Upper lobe of right lung (tissue), 1 donor: Measurements from ENCODE around the gene TLE1. TPM values are rescaled to one million over a fixed set of nuclear protein-coding genes. Genes with fewer than 3 reads are reported as not detected.

Experiments
- ATAC-seq: fragments of 200-7000 bp; cut with Tn5 transposase; one replicate; pipeline ENCODE4 v1.9.1; 2020; ENCODE audit warnings: mild to moderate bottlenecking, moderate library complexity
- DNase-seq: peaks from one replicate; pipeline ENCODE4 v3.0.0-alpha.2; 2020
- H3K27ac ChIP-seq: fragments of 200-600 bp; one replicate; pipeline ENCODE4 v1.8.0; 2022
- H3K27me3 ChIP-seq: fragments of 200-600 bp; one replicate; pipeline ENCODE4 v1.8.0; 2022; ENCODE audit warnings: mild to moderate bottlenecking
- H3K36me3 ChIP-seq: fragments of 200-600 bp; one replicate; pipeline ENCODE4 v1.8.0; 2022
- H3K4me1 ChIP-seq: fragments of 200-600 bp; one replicate; pipeline ENCODE4 v1.8.0; 2022
- H3K4me3 ChIP-seq: fragments of 200-600 bp; one replicate; pipeline ENCODE4 v1.8.0; 2022; ENCODE audit warnings: mild to moderate bottlenecking
- H3K9me3 ChIP-seq: fragments of 200-600 bp; one replicate; pipeline ENCODE4 v1.8.0; 2022
- CTCF ChIP-seq: fragments of 200-600 bp; IDR thresholded peaks from one replicate; pipeline ENCODE4 v1.8.0; 2022; ENCODE audit warnings: antibody characterized with exemption
- intact Hi-C: fragments of 100-400 bp; cut with DNase I; formaldehyde crosslinking; loops from one replicate; pipeline ENCODE4 v1.11.0; 2022
- total RNA-seq: library from RNA; stranded (reverse); fragmentation: NEBNext Ultra II Directional; extraction: Animal tissue kit (Norgen Biotek cat#: 25700); gene quantifications from one replicate; pipeline ENCODE4 v1.2.1, GENCODE V29; 2021
- donor health status: DM: no; HTN: yes; CAD: no; lungs with severe emphysema.

TLE1 gene
- total RNA-seq, 1 donor from 2014 or later: 19.2 TPM

- Histone ChIP-seq H3K36me3 (peaks cover 9% of the 10 kb centered on the region), H3K27ac (no peak overlapping the region), H3K4me3 (no peak overlapping the region), H3K9me3 (no peaks in the 10 kb centered on the region), H3K4me1 (no peaks in the 10 kb centered on the region), H3K27me3 (no peaks in the 10 kb centered on the region)
- no peak for TF ChIP-seq CTCF
- DNase-seq (no peak), ATAC-seq (no peak)
- intact Hi-C loops: no loop called here
Measured at GRCh38 chr9:81628897-81629296, 60.5 kb downstream of the TLE1 start.

- Histone ChIP-seq H3K9me3 (no peaks in the 10 kb centered on the region), H3K4me3 (no peak overlapping the region), H3K27me3 (no peaks in the 10 kb centered on the region), H3K36me3 (peaks cover 4% of the 10 kb centered on the region), H3K4me1 (no peaks in the 10 kb centered on the region), H3K27ac (no peak overlapping the region)
- TF ChIP-seq CTCF: no peak
- ATAC-seq (no peak), DNase-seq (no peak)
- intact Hi-C loops: no loop called here
Measured at GRCh38 chr9:81627481-81627880, 61.9 kb downstream of the TLE1 start.

GRCh38 chr9:81626511-81626910 is 62.8 kb downstream of the TLE1 start:
- ATAC-seq: no peak
- TF ChIP-seq CTCF: no peak
- intact Hi-C loops: no loop called here

GRCh38 chr9:81625969-81626368 is 63.4 kb downstream of the TLE1 start:
- H3K27me3 ChIP-seq: no peaks in the 10 kb centered on the region
- TF ChIP-seq CTCF: no peak
- DNase-seq (no peak), ATAC-seq (no peak)
- H3K9me3 ChIP-seq: no peaks in the 10 kb centered on the region
- intact Hi-C loops: no loop called here
- H3K4me3 ChIP-seq: no peak overlapping the region
- no peak overlapping the region for H3K27ac ChIP-seq
- H3K4me1 ChIP-seq: no peaks in the 10 kb centered on the region
- H3K36me3 ChIP-seq: no peaks in the 10 kb centered on the region

More at GRCh38 chr9:81626511-81626910, 62.8 kb downstream of the TLE1 start:
- H3K4me1 ChIP-seq: no peaks in the 10 kb centered on the region
- no peak for DNase-seq
- H3K4me3 ChIP-seq: no peak overlapping the region
- H3K36me3 ChIP-seq: no peaks in the 10 kb centered on the region
- no peaks in the 10 kb centered on the region for H3K27me3 ChIP-seq
- H3K9me3 ChIP-seq: no peaks in the 10 kb centered on the region
- no peak overlapping the region for H3K27ac ChIP-seq

- no peak for DNase-seq
- Histone ChIP-seq H3K4me1 (peaks cover 7% of the 10 kb centered on the region), H3K4me3 (no peak overlapping the region), H3K27me3 (no peaks in the 10 kb centered on the region), H3K36me3 (no peaks in the 10 kb centered on the region), H3K9me3 (no peaks in the 10 kb centered on the region), H3K27ac (no peak overlapping the region)
- TF ChIP-seq CTCF: no peak
- no peak for ATAC-seq
- intact Hi-C loops: no loop called here
Measured at GRCh38 chr9:81623778-81624177, 65.6 kb downstream of the TLE1 start.

- no peak overlapping the region for H3K4me3 ChIP-seq
- no peak overlapping the region for H3K27ac ChIP-seq
- H3K36me3 ChIP-seq: peaks cover 6% of the 10 kb centered on the region
- no peak for TF ChIP-seq CTCF
- intact Hi-C loops: no loop called here
- no peak for DNase-seq
- no peaks in the 10 kb centered on the region for H3K27me3 ChIP-seq
- no peak for ATAC-seq
- H3K9me3 ChIP-seq: no peaks in the 10 kb centered on the region
- peaks cover 7% of the 10 kb centered on the region for H3K4me1 ChIP-seq
Measured at GRCh38 chr9:81622471-81623255, 66.7 kb downstream of the TLE1 start.
